OCI-LY7 (cell line): ENCODE measurements around the gene STK35. TPM values are rescaled to one million over a fixed set of nuclear protein-coding genes. Genes with fewer than 3 reads are reported as not detected.

ENCODE experiments used
- BruUV-seq: library from RNA; stranded (reverse); fragments of 400-500 nt; replicated peaks from 2 replicates; lab custom pipeline; 2021; lab: Mats Ljungman, UMichigan
- CTCF ChIA-PET: fragments of 300-600 bp; sonication (Branson Sonifier 250); formaldehyde crosslinking; loops from one replicate; lab custom pipeline; 2022; ENCODE audit warnings: antibody characterized with exemption; ENCODE audit not compliant: unreplicated experiment; lab: Charles Lee
- POLR2A ChIA-PET: fragments of 300-600 bp; sonication (Branson Sonifier 250); formaldehyde crosslinking; loops from one replicate; lab custom pipeline; 2022; ENCODE audit warnings: antibody characterized with exemption; lab: Charles Lee
- DNase-seq: peaks from one replicate; pipeline ENCODE4 v3.0.0-alpha.2; 2015; ENCODE audit warnings: low spot score
- H2AFZ ChIP-seq: fragments of 200-600 bp; sonication (generic), shearing (Covaris generic); 2 replicates; pipeline ENCODE4 v1.6.1; 2014; ENCODE audit warnings: mild to moderate bottlenecking, antibody characterized with exemption, low read length, moderate library complexity
- H3K27ac ChIP-seq: fragments of 200-600 bp; sonication (generic); 2 replicates; pipeline ENCODE4 v1.5.1; 2014; ENCODE audit warnings: mixed run types, low read depth, mild to moderate bottlenecking, moderate library complexity, low read length, inconsistent platforms; ENCODE audit not compliant: poor library complexity, severe bottlenecking
- H3K36me3 ChIP-seq: fragments of 200-600 bp; sonication (generic); 2 replicates; pipeline ENCODE4 v1.6.1; 2014; ENCODE audit warnings: mild to moderate bottlenecking, antibody characterized with exemption, low read length, moderate library complexity, mixed read lengths; ENCODE audit not compliant: insufficient read depth
- H3K4me1 ChIP-seq: fragments of 200-600 bp; sonication (generic); 2 replicates; pipeline ENCODE4 v1.5.1; 2014; ENCODE audit warnings: mild to moderate bottlenecking, low read length; ENCODE audit not compliant: insufficient read depth, poor library complexity, severe bottlenecking
- H3K4me2 ChIP-seq: fragments of 200-600 bp; sonication (generic); 2 replicates; pipeline ENCODE4 v1.6.1; 2014; ENCODE audit warnings: mild to moderate bottlenecking, low read length
- H3K4me3 ChIP-seq: fragments of 200-600 bp; sonication (generic); 2 replicates; pipeline ENCODE4 v1.5.1; 2014; ENCODE audit warnings: mild to moderate bottlenecking, low read depth, low read length; ENCODE audit not compliant: poor library complexity, severe bottlenecking
- H3K79me2 ChIP-seq: fragments of 200-600 bp; sonication (generic); 2 replicates; pipeline ENCODE4 v1.6.1; 2016; ENCODE audit warnings: low read depth, mild to moderate bottlenecking, low read length, moderate library complexity, mixed read lengths; ENCODE audit not compliant: insufficient read depth
- H3K9me2 ChIP-seq: fragments of 200-600 bp; sonication (generic); 2 replicates; pipeline ENCODE4 v1.6.1; 2016; ENCODE audit warnings: mild to moderate bottlenecking, low read length, mixed read lengths; ENCODE audit not compliant: insufficient read depth
- H3K9me3 ChIP-seq: fragments of 200-600 bp; sonication (generic); 2 replicates; pipeline ENCODE4 v1.6.1; 2014; ENCODE audit warnings: mild to moderate bottlenecking, mixed run types, low read length, mixed read lengths
- H4K20me1 ChIP-seq: fragments of 200-600 bp; sonication (generic); 2 replicates; pipeline ENCODE4 v1.6.1; 2014; ENCODE audit warnings: mild to moderate bottlenecking, antibody characterized with exemption, low read length, moderate library complexity, mixed read lengths; ENCODE audit not compliant: insufficient read depth
- EZH2phosphoT487 ChIP-seq: fragments of 200-600 bp; sonication (generic); IDR thresholded peaks from 2 replicates; pipeline ENCODE4 v1.6.1; 2018; ENCODE audit warnings: low read depth, borderline replicate concordance, mild to moderate bottlenecking, mixed run types, antibody characterized with exemption, low read length, moderate library complexity, mixed read lengths
- intact Hi-C: fragments of 100-400 bp; cut with micrococcal nuclease; formaldehyde crosslinking; loops from one replicate; pipeline ENCODE4 v1.10.0; 2022; ENCODE audit not compliant: unreplicated experiment
- total RNA-seq, 2 experiments: library from RNA; depleted of rRNA in 1 of 2; stranded (reverse); fragments of >200 nt in 1 of 2; shearing (Covaris generic) in 1 of 2; gene quantifications; 2 replicates each; pipeline ENCODE4 v1.2.3, GENCODE V29; 2014 to 2022
- TF ChIP-seq, protein P1 (sequence below): fragments of 200-600 bp; sonication (generic); conservative IDR thresholded peaks from 2 replicates; pipeline ENCODE4 v1.5.1; 2014; ENCODE audit warnings: mild to moderate bottlenecking, antibody characterized with exemption, low read length, moderate library complexity, mixed read lengths

STK35 gene
- total RNA-seq, 2 experiments from 2014 or later: 21.4 to 22.3 TPM

DNA sequence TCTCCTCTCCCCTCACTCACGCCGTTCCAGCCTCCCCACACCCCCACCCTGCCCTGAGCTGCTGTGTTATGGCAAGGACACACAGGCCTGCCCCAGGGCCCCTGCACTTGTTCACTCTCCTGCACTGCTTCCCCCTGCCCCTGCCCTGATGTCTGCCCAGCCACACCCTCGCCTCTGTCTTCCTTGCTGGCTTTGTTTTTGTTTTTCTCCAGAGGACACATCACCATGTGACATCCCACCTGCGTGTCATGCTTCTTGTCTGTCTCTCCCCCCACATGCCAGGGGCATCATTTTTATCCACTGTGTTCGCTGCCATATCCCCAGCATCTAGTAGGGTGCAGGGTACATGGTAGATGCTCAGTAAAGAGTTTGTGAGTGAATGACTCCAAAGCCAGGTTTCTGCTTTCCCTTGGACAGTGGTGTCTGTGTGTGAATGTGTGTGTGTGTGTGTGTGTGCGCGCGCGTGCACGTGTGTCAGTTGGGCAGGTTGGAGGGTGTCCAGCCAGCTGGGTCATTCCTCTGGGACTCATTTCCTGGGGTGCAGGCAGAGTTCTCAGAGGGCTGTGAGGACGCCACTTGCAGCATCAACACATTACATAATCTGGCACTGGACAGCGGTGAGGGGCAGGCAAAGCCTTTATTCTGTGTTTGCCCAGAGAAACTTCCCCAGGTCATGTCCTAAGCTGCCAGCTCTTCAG lies 60.6 kb downstream of the STK35 start:
- ChIA-PET POLR2A (interaction anchor here (0.5 kb wide), 1 partner anchor 215 kb away, joined by 4 read pairs; no protein-coding TSS in a partner anchor), CTCF (no interaction called here)
- Histone ChIP-seq H3K4me2 (no peak overlapping the region), H3K9me2 (no peaks in the 10 kb centered on the region), H3K27ac (no peak overlapping the region), H3K79me2 (no peaks in the 10 kb centered on the region), H3K4me3 (no peak overlapping the region), H3K36me3 (no peaks in the 10 kb centered on the region), H2AFZ (no peak overlapping the region), H3K9me3 (no peaks in the 10 kb centered on the region), H4K20me1 (no peaks in the 10 kb centered on the region), H3K4me1 (no peaks in the 10 kb centered on the region)
- intact Hi-C loops: no loop called here
- BruUV-seq: no TSS peak
- TF ChIP-seq EZH2phosphoT487: no peak
- TF ChIP-seq, protein P1, sequence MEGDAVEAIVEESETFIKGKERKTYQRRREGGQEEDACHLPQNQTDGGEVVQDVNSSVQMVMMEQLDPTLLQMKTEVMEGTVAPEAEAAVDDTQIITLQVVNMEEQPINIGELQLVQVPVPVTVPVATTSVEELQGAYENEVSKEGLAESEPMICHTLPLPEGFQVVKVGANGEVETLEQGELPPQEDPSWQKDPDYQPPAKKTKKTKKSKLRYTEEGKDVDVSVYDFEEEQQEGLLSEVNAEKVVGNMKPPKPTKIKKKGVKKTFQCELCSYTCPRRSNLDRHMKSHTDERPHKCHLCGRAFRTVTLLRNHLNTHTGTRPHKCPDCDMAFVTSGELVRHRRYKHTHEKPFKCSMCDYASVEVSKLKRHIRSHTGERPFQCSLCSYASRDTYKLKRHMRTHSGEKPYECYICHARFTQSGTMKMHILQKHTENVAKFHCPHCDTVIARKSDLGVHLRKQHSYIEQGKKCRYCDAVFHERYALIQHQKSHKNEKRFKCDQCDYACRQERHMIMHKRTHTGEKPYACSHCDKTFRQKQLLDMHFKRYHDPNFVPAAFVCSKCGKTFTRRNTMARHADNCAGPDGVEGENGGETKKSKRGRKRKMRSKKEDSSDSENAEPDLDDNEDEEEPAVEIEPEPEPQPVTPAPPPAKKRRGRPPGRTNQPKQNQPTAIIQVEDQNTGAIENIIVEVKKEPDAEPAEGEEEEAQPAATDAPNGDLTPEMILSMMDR: no peak
- DNase-seq: no peak

DNA sequence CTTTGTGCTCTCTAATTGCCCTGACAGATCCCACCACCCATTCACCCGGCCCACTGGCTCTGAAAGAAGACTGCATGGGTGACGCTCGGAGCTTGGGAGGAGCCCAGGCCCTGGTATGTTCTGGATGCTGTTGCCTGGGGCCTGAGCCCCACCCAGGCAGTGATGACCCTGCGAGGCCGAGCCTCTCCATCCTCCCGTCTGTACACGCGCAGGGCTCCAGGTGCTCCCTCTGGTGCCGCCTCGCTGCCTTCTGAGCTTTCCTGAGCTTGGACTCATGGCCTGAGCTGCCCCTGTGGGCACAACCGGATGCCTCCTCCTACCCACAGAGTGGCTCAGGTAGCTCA lies 61.2 kb downstream of the STK35 start:
- no peaks in the 10 kb centered on the region for H3K36me3 ChIP-seq
- H3K9me2 ChIP-seq: no peaks in the 10 kb centered on the region
- TF ChIP-seq EZH2phosphoT487: no peak
- TF ChIP-seq, protein P1: no peak
- H3K79me2 ChIP-seq: no peaks in the 10 kb centered on the region
- no peak overlapping the region for H3K4me2 ChIP-seq
- intact Hi-C loops: no loop called here
- H3K9me3 ChIP-seq: no peaks in the 10 kb centered on the region
- H3K4me1 ChIP-seq: no peaks in the 10 kb centered on the region
- POLR2A ChIA-PET: no interaction called here
- H3K27ac ChIP-seq: no peak overlapping the region
- H3K4me3 ChIP-seq: no peak overlapping the region
- BruUV-seq: no TSS peak
- no peak for DNase-seq
- CTCF ChIA-PET: no interaction called here
- no peaks in the 10 kb centered on the region for H4K20me1 ChIP-seq
- H2AFZ ChIP-seq: no peak overlapping the region

DNA sequence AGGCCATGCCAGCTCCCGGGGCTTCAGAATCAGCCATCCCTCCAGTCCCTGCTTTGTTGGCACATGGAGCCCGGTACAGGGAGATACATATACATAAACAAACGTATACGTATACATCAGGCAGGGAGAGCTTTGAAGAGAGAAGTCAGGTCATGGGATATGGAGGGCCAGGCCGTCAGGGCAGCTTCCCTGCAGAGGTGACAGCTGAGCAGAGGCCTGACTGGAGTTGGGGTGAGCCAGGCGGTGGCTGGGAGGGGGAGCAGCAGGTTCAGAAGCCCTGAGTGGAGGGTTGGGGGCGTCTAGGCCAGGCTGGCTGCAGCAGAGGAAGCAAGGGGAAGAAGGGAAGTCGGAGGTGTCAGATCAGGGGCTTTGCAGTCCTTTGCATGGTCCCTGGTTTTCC lies 61.7 kb downstream of the STK35 start:
- no peak for DNase-seq
- H3K9me2 ChIP-seq: no peaks in the 10 kb centered on the region
- H3K27ac ChIP-seq: no peak overlapping the region
- CTCF ChIA-PET: no interaction called here
- TF ChIP-seq, protein P1: no peak
- no peak for TF ChIP-seq EZH2phosphoT487
- intact Hi-C loops: no loop called here
- no peak overlapping the region for H3K4me2 ChIP-seq
- no peaks in the 10 kb centered on the region for H3K36me3 ChIP-seq
- no peaks in the 10 kb centered on the region for H4K20me1 ChIP-seq
- H3K9me3 ChIP-seq: no peaks in the 10 kb centered on the region
- no peaks in the 10 kb centered on the region for H3K4me1 ChIP-seq
- H2AFZ ChIP-seq: no peak overlapping the region
- POLR2A ChIA-PET: interaction anchor here (0.5 kb wide), 1 partner anchor 58 kb away, joined by 3 read pairs; no protein-coding TSS in a partner anchor
- H3K4me3 ChIP-seq: no peak overlapping the region
- no TSS peak for BruUV-seq
- no peaks in the 10 kb centered on the region for H3K79me2 ChIP-seq
